ENCODE data around the gene POLR3H. TPM values are rescaled to one million over a fixed set of nuclear protein-coding genes. Genes with fewer than 3 reads are reported as not detected.

The POLR3H gene
- polyA plus RNA-seq, 3 donors: 28.7 to 31.2 (median 30.9) TPM

- no peak for DNase-seq (ENCODE audit: low read depth in 3 of 3, low spot score in 2 of 3)
These were observed 52.7 kb downstream of the POLR3H start for GRCh38 chr22:41491374-41492100.

GRCh38 chr22:41488596-41489385 is 55.5 kb downstream of the POLR3H start:
- DNase-seq (ENCODE audit: low read depth in 3 of 3, low spot score in 2 of 3): no peak

GRCh38 chr22:41488076-41488475 is 56.2 kb downstream of the POLR3H start:
- DNase-seq (ENCODE audit: low read depth in 3 of 3, low spot score in 2 of 3): no peak

GRCh38 chr22:41487037-41487935 is 57.0 kb downstream of the POLR3H start:
- no peak for DNase-seq (ENCODE audit: low read depth in 3 of 3, low spot score in 2 of 3)

GRCh38 chr22:41485033-41485432 is 59.2 kb downstream of the POLR3H start:
- DNase-seq (ENCODE audit: low read depth in 3 of 3, low spot score in 2 of 3): no peak

GRCh38 chr22:41482319-41482935 is 61.8 kb downstream of the POLR3H start:
- DNase-seq (ENCODE audit: low read depth in 3 of 3, low spot score in 2 of 3): no peak

GRCh38 chr22:41481925-41482318 is 62.3 kb downstream of the POLR3H start:
- no peak for DNase-seq (ENCODE audit: low read depth in 3 of 3, low spot score in 2 of 3)

- DNase-seq (ENCODE audit: low read depth in 3 of 3, low spot score in 2 of 3): no peak
These were observed 63.0 kb downstream of the POLR3H start for GRCh38 chr22:41481131-41481830.

GRCh38 chr22:41480397-41480735 is 63.9 kb downstream of the POLR3H start:
- no peak for DNase-seq (ENCODE audit: low read depth in 3 of 3, low spot score in 2 of 3)

GRCh38 chr22:41479671-41480396 is 64.4 kb downstream of the POLR3H start:
- no peak for DNase-seq (ENCODE audit: low read depth in 3 of 3, low spot score in 2 of 3)

- no peak for DNase-seq (ENCODE audit: low read depth in 3 of 3, low spot score in 2 of 3)
These were observed 65.3 kb downstream of the POLR3H start for GRCh38 chr22:41478891-41479521.

- no peak for DNase-seq (ENCODE audit: low read depth in 3 of 3, low spot score in 2 of 3)
These were observed 65.8 kb downstream of the POLR3H start for GRCh38 chr22:41478473-41478872.

Other genes with a start within 250 kb of the POLR3H start
- gene ZC3H7B, start 242.9 kb downstream of the POLR3H start, polyA plus RNA-seq (ENCODE audit: insufficient read length in 3 of 3): 10 to 100 TPM; 68.3 to 85.9 (median 76.5) TPM
- 10 to 100 TPM; 16.0 to 18.9 (median 17.2) TPM for gene TEF, start 162.5 kb downstream of the POLR3H start, polyA plus RNA-seq (ENCODE audit: insufficient read length in 3 of 3)
- gene TOB2, start 97.7 kb downstream of the POLR3H start, polyA plus RNA-seq (ENCODE audit: insufficient read length in 3 of 3): 10 to 100 TPM; 46.2 to 54.6 (median 48.3) TPM
- 10 to 100 TPM; 56.5 to 68.7 (median 59.1) TPM for gene PHF5A, start 75.8 kb downstream of the POLR3H start, polyA plus RNA-seq (ENCODE audit: insufficient read length in 3 of 3)
- 100 to 1,000 TPM; 116 to 135 (median 127) TPM for gene ACO2, start 75.4 kb downstream of the POLR3H start, polyA plus RNA-seq (ENCODE audit: insufficient read length in 3 of 3)
- 1 to 10 TPM; 4.1 to 6.0 (median 5.4) TPM for gene CSDC2, start 16.5 kb upstream of the POLR3H start, polyA plus RNA-seq (ENCODE audit: insufficient read length in 3 of 3)
- gene PMM1, start 45.4 kb upstream of the POLR3H start, polyA plus RNA-seq (ENCODE audit: insufficient read length in 3 of 3): 10 to 100 TPM; 47.6 to 53.1 (median 51.2) TPM
- gene DESI1, start 76.6 kb upstream of the POLR3H start, polyA plus RNA-seq (ENCODE audit: insufficient read length in 3 of 3): 10 to 100 TPM; 23.6 to 25.6 (median 24.2) TPM
- gene XRCC6, start 76.8 kb upstream of the POLR3H start, polyA plus RNA-seq (ENCODE audit: insufficient read length in 3 of 3): 100 to 1,000 TPM; 372 to 405 (median 383) TPM
- gene SNU13, start 144.4 kb upstream of the POLR3H start, polyA plus RNA-seq (ENCODE audit: insufficient read length in 3 of 3): 100 to 1,000 TPM; 135 to 151 (median 145) TPM
- 1 to 10 TPM; 1.9 to 2.7 (median 2.4) TPM for gene MEI1, start 155.0 kb upstream of the POLR3H start, polyA plus RNA-seq (ENCODE audit: insufficient read length in 3 of 3)